ENCODE results near the gene QSER1. TPM values are rescaled to one million over a fixed set of nuclear protein-coding genes. Genes with fewer than 3 reads are reported as not detected.

QSER1 gene
- total and polyA plus RNA-seq, 11 donors = 2.1 to 25.3 (median 18.2) TPM

- Histone ChIP-seq H3K27me3 (no peaks in the 10 kb centered on the region), H3K9me3 (no peaks in the 10 kb centered on the region), H3K4me1 (peaks cover 0 to 20% (median 0%) of the 10 kb centered on the region in 12 donors), H3K27ac (no peak overlapping the region), H3K4me3 (no peak overlapping the region), H3K36me3 (peaks cover 0 to 39% (median 23%) of the 10 kb centered on the region in 9 donors)
- intact Hi-C loops (cut with DNase I) = no loop called here
- DNase-seq (no peak), ATAC-seq (no peak)
- TF ChIP-seq POLR2A (IDR thresholded peaks at IDR 0.05) = no peak
- TF ChIP-seq CTCF (IDR thresholded peaks at IDR 0.05) = no peak
Measured at GRCh38 chr11:32939866-32940265, 47.3 kb downstream of the QSER1 start.

GRCh38 chr11:32940865-32941264 lies 48.3 kb downstream of the QSER1 start:
- Histone ChIP-seq H3K36me3 (peaks cover 0 to 29% (median 13%) of the 10 kb centered on the region in 9 donors), H3K27me3 (no peaks in the 10 kb centered on the region), H3K4me1 (peaks cover 0 to 20% (median 0%) of the 10 kb centered on the region in 12 donors), H3K9me3 (no peaks in the 10 kb centered on the region), H3K27ac (no peak overlapping the region), H3K4me3 (no peak overlapping the region)
- TF ChIP-seq POLR2A (IDR thresholded peaks at IDR 0.05) = no peak
- TF ChIP-seq CTCF (IDR thresholded peaks at IDR 0.05) = no peak
- intact Hi-C loops (cut with DNase I) = no loop called here
- no peak for ATAC-seq
- whole genome bisulfite sequencing, 4 donors = 85 to 93% (median 89%) methylated on average over 1 of the region's 1 CpG
- DNase-seq = no peak

GRCh38 chr11:32947978-32948377 lies 55.4 kb downstream of the QSER1 start:
- Histone ChIP-seq H3K36me3 (peaks cover 0 to 4% (median 0%) of the 10 kb centered on the region in 9 donors), H3K27me3 (no peaks in the 10 kb centered on the region), H3K9me3 (peaks cover 0 to 16% (median 0%) of the 10 kb centered on the region in 12 donors), H3K4me3 (no peak overlapping the region), H3K27ac (no peak overlapping the region), H3K4me1 (no peaks in the 10 kb centered on the region)
- intact Hi-C loops (cut with DNase I) = no loop called here
- no peak for TF ChIP-seq CTCF (IDR thresholded peaks at IDR 0.05)
- no peak for TF ChIP-seq POLR2A (IDR thresholded peaks at IDR 0.05)
- ATAC-seq (no peak), DNase-seq (no peak)
- 71 to 83% (median 76%) methylated on average over 2 of the region's 2 CpGs for WGBS, 4 donors

- no peaks in the 10 kb centered on the region for H3K27me3 ChIP-seq
- peaks cover 0 to 15% (median 8%) of the 10 kb centered on the region in 9 donors for H3K36me3 ChIP-seq
- H3K4me1 ChIP-seq = no peaks in the 10 kb centered on the region
- no peak for ATAC-seq
- no peak overlapping the region for H3K27ac ChIP-seq
- intact Hi-C loops (cut with DNase I) = no loop called here
- peaks cover 0 to 16% (median 0%) of the 10 kb centered on the region in 12 donors for H3K9me3 ChIP-seq
- DNase-seq = no peak
- no peak for TF ChIP-seq POLR2A (IDR thresholded peaks at IDR 0.05)
- no peak for TF ChIP-seq CTCF (IDR thresholded peaks at IDR 0.05)
- H3K4me3 ChIP-seq = no peak overlapping the region
Measured at GRCh38 chr11:32949739-32950138, 57.1 kb downstream of the QSER1 start.

Measured in heart left ventricle (tissue), 16 donors.